HG03439 (cell line): ENCODE data around the gene DNAJC28.

Experiments
- ATAC-seq: cut with Tn5 transposase; IDR thresholded peaks from one replicate; pipeline ENCODE4 v1.9.1; 2021; ENCODE audit warnings: mild to moderate bottlenecking, moderate library complexity; ENCODE audit not compliant: unreplicated experiment

Gene DNAJC28

DNA sequence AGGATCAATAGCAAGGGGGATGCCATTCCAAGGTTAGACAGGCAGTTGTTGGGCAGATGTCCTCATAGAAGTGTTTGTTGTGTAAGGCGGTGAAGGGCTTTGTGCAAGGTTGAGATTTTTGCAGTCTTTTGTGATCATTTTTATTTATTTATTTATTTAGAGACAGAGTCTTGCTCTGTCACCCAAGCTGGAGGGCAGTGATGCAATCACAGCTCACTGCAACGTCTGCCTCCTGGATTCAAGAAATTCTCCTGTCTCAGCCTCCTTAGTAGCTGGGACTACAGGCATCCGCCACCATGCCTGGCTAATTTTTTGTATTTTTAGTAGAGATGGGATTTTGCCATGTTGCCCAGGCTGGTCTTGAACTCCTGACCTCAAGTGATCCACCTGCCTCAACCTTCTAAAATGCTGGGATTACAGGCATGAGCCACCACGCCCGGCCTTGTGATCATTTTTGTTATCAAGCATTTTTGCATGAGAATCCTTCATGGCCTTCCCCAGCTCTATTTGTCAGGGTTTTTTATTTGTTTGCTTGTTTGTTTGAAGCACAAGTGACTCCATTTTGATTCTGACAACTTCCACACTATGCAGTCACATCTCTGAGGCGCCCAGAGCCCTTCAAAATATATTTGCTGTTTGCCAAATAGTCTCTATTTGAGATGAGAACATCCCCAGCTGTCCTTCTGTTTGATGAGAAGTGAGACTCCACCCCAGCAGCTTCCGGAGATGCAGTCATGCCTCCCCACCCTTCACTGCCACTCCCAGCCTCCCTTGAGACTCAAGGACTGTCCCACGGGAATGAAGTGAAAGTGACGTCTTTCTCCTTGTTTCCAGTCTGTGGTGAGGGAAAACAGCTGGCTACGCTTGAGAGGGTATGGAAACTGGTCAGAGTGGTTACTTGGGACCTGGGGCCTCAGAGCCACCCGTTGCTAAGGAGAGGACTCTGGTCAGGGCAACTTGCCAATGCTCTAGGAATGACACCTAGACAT is 49.7 kb downstream of the DNAJC28 start:
- no peak for ATAC-seq
